Activated CD8-positive, alpha-beta memory T cell treated with anti-CD3 and anti-CD28 coated beads, Interleukin-2, amount 50 U/mL, for 24 hours (primary cell): ENCODE results near the gene REG1A.

Experiments used
- DNase-seq: peaks from one replicate; pipeline ENCODE4 v3.0.0-alpha.2; 2020; ENCODE audit errors: extremely low read depth

The REG1A gene

GRCh38 chr2:79125721-79125985, 5.4 kb downstream of the REG1A start:
- DNase-seq: no peak

- DNase-seq: no peak
Observed at GRCh38 chr2:79128406-79128805, 8.1 kb downstream of the REG1A start.

- no peak for DNase-seq
Observed at GRCh38 chr2:79129260-79129659, 9.0 kb downstream of the REG1A start.

- DNase-seq: no peak
Observed at GRCh38 chr2:79129804-79130203, 9.5 kb downstream of the REG1A start.

- DNase-seq: no peak
Observed at GRCh38 chr2:79131687-79132086, 11.4 kb downstream of the REG1A start.

- no peak for DNase-seq
Observed at GRCh38 chr2:79138385-79138784, 18.1 kb downstream of the REG1A start.

GRCh38 chr2:79139423-79139822, 19.1 kb downstream of the REG1A start:
- DNase-seq: no peak

GRCh38 chr2:79155826-79156476, 35.7 kb downstream of the REG1A start:
- no peak for DNase-seq

GRCh38 chr2:79159030-79159429, 38.7 kb downstream of the REG1A start:
- no peak for DNase-seq

GRCh38 chr2:79159653-79160052, 39.4 kb downstream of the REG1A start, which contains the start of gene REG3A:
REG3A (minus strand) TSS chr2:79159753; CDS start chr2:79159405, 348 bp downstream.
- DNase-seq: no peak

- DNase-seq: no peak
Observed at GRCh38 chr2:79162132-79162531, 41.8 kb downstream of the REG1A start.

GRCh38 chr2:79162801-79163200, 42.5 kb downstream of the REG1A start:
- DNase-seq: no peak

- no peak for DNase-seq
Observed at GRCh38 chr2:79171348-79171958, 51.2 kb downstream of the REG1A start.
